ENCODE results near the gene CNGA3. TPM values are rescaled to one million over a fixed set of nuclear protein-coding genes. Genes with fewer than 3 reads are reported as not detected.

Gene CNGA3
- total and polyA plus RNA-seq, 4 experiments from 2014 or later = not detected

DNA sequence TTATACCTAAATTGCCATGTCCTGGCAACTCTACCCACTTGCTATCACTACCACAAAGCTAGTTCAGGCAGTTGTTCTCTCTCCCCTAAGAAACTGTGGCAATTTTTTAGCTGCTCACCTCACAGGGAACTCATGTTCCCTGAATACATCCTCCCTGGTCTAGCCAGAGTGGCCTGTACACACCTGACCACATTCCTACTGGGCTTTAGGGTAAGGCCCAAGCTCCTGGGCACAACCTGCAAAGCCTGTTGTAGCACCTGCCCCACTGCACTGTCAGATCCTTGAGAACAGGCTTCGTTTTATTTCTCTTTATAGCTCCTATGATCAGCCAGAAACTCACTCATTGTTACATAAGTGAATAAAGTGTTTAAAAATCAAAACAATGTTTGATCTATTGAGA, 21.5 kb downstream of the CNGA3 start:
- Histone ChIP-seq H3K36me3 (ENCODE audit: insufficient read depth, low read length) (no peaks in the 10 kb centered on the region), H3K4me3 (ENCODE audit: low read length in 2 of 2) (no peak overlapping the region), H3K27ac (ENCODE audit: low read depth, low read length) (no peak overlapping the region), H3K4me1 (ENCODE audit: insufficient read depth, low read length) (no peaks in the 10 kb centered on the region), H3K9me3 (ENCODE audit: control insufficient read depth in 1 of 2, low read length in 2 of 2) (no peaks in the 10 kb centered on the region), H3K27me3 (ENCODE audit: insufficient read depth, low read length) (no peaks in the 10 kb centered on the region)
- ChIA-PET POLR2A (ENCODE audit: partially characterized antibody) (no interaction called here), CTCF (ENCODE audit: partially characterized antibody) (no interaction called here)
- H3K4me1 Mint-ChIP-seq = no peaks in the 10 kb centered on the region
- H3K9me3 Mint-ChIP-seq = peaks cover 2 to 18% (median 12%) of the 10 kb centered on the region in 8 donors
- H3K4me3 Mint-ChIP-seq = no peak overlapping the region
- H3K27ac Mint-ChIP-seq = no peak overlapping the region
- intact Hi-C loops (cut with micrococcal nuclease) = no loop called here
- DNase-seq = no peak
- H3K36me3 Mint-ChIP-seq = no peaks in the 10 kb centered on the region
- peaks cover 24 to 37% of the 10 kb centered on the region in 2 donors for H3K27me3 Mint-ChIP-seq

DNA sequence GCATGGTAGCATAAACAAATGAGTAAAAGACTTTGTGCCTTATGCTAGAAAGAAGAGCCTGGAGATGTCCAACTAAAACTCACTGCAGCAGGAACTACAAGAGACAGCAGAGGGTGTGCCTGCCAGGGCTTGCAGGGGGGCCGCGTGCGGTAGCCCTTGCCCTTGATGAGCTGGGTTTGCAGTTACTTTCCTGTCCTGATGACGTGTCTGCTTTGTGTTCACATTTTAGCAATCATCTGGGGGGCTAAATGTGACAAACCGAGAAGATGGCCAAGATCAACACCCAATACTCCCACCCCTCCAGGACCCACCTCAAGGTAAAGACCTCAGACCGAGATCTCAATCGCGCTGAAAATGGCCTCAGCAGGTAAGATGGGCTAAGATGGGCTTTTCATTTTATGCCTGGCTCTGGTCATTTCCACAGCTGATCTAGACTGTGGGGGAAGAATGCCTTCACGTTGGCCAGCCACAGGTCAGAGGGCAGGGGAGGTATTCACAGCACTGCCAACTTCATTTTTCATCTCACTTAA, 23.5 kb downstream of the CNGA3 start:
- intact Hi-C loops (cut with micrococcal nuclease) = no loop called here
- no peaks in the 10 kb centered on the region for H3K27me3 ChIP-seq (ENCODE audit: insufficient read depth, low read length)
- DNase-seq = no peak
- ChIA-PET POLR2A (ENCODE audit: partially characterized antibody) (no interaction called here), CTCF (ENCODE audit: partially characterized antibody) (no interaction called here)
- peaks cover 2 to 18% (median 9%) of the 10 kb centered on the region in 8 donors for H3K9me3 Mint-ChIP-seq
- H3K27ac Mint-ChIP-seq = no peak overlapping the region
- H3K4me1 Mint-ChIP-seq = no peaks in the 10 kb centered on the region
- no peaks in the 10 kb centered on the region for H3K9me3 ChIP-seq (ENCODE audit: control insufficient read depth in 1 of 2, low read length in 2 of 2)
- no peaks in the 10 kb centered on the region for H3K36me3 Mint-ChIP-seq
- H3K4me3 Mint-ChIP-seq = no peak overlapping the region
- peaks cover 26 to 37% of the 10 kb centered on the region in 2 donors for H3K27me3 Mint-ChIP-seq
- H3K4me1 ChIP-seq (ENCODE audit: insufficient read depth, low read length) = no peaks in the 10 kb centered on the region
- no peak overlapping the region for H3K27ac ChIP-seq (ENCODE audit: low read depth, low read length)
- H3K36me3 ChIP-seq (ENCODE audit: insufficient read depth, low read length) = no peaks in the 10 kb centered on the region
- H3K4me3 ChIP-seq (ENCODE audit: low read length in 2 of 2) = no peak overlapping the region

DNA sequence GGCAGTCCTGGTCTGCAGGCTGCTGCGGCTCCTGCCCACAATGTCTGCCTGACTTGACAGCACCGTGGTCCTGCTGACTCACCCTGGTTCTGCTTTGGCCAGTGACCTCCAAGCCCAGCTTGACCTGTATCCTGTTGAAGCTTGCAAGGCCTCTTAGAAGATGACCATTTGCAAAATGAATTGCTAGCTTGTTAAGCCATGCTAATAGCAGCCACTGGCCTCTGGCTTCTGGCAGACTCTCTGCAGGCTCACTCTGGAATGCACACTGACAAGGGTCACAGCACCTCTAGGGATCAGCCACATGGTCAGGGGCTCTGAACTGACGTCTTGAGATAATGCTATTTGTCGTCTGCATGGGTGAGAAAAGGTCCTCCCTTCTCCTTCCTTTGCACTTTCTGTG, 25.9 kb downstream of the CNGA3 start:
- Histone ChIP-seq H3K9me3 (ENCODE audit: control insufficient read depth in 1 of 2, low read length in 2 of 2) (no peaks in the 10 kb centered on the region), H3K36me3 (ENCODE audit: insufficient read depth, low read length) (no peaks in the 10 kb centered on the region), H3K27me3 (ENCODE audit: insufficient read depth, low read length) (no peaks in the 10 kb centered on the region), H3K27ac (ENCODE audit: low read depth, low read length) (no peak overlapping the region), H3K4me3 (ENCODE audit: low read length in 2 of 2) (no peak overlapping the region), H3K4me1 (ENCODE audit: insufficient read depth, low read length) (no peaks in the 10 kb centered on the region)
- H3K27ac Mint-ChIP-seq = no peak overlapping the region
- H3K36me3 Mint-ChIP-seq = no peaks in the 10 kb centered on the region
- intact Hi-C loops (cut with micrococcal nuclease) = no loop called here
- DNase-seq = no peak
- ChIA-PET POLR2A (ENCODE audit: partially characterized antibody) (no interaction called here), CTCF (ENCODE audit: partially characterized antibody) (no interaction called here)
- H3K4me3 Mint-ChIP-seq = no peak overlapping the region
- H3K27me3 Mint-ChIP-seq = peaks cover 24 to 31% of the 10 kb centered on the region in 2 donors
- no peaks in the 10 kb centered on the region for H3K4me1 Mint-ChIP-seq
- peaks cover 0 to 18% (median 9%) of the 10 kb centered on the region in 8 donors for H3K9me3 Mint-ChIP-seq

DNA sequence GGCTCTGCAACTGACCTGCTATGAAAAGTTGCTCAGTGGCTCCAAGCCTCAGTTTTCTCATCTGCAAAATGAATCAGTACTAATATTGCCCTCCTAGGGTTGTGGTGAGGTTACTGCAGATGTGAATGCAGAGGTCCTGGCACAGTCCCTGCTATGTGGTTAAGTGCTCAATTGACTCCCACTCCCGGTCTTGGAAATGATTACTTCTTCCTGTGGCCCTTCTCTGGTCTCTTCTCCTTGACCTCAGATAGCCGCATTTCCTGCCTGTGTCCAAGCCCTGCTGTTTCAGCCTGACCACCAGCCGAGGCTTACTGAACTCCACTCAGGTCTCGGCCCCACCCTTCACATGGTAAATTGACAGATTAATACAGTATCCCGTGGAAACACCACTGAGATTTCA, 26.3 kb downstream of the CNGA3 start:
- H3K36me3 Mint-ChIP-seq = no peaks in the 10 kb centered on the region
- no peak overlapping the region for H3K27ac ChIP-seq (ENCODE audit: low read depth, low read length)
- peaks cover 21 to 30% of the 10 kb centered on the region in 2 donors for H3K27me3 Mint-ChIP-seq
- CTCF ChIA-PET (ENCODE audit: partially characterized antibody) = no interaction called here
- no peaks in the 10 kb centered on the region for H3K27me3 ChIP-seq (ENCODE audit: insufficient read depth, low read length)
- H3K9me3 Mint-ChIP-seq = peaks cover 0 to 16% (median 9%) of the 10 kb centered on the region in 8 donors
- intact Hi-C loops (cut with micrococcal nuclease) = no loop called here
- H3K4me1 Mint-ChIP-seq = no peaks in the 10 kb centered on the region
- no peak for DNase-seq
- no peak overlapping the region for H3K4me3 Mint-ChIP-seq
- H3K4me3 ChIP-seq (ENCODE audit: low read length in 2 of 2) = no peak overlapping the region
- H3K4me1 ChIP-seq (ENCODE audit: insufficient read depth, low read length) = no peaks in the 10 kb centered on the region
- peak overlapping the region in 1 of 7 donors; percentile 37 for H3K27ac Mint-ChIP-seq
- H3K9me3 ChIP-seq (ENCODE audit: control insufficient read depth in 1 of 2, low read length in 2 of 2) = no peaks in the 10 kb centered on the region
- POLR2A ChIA-PET (ENCODE audit: partially characterized antibody) = no interaction called here
- H3K36me3 ChIP-seq (ENCODE audit: insufficient read depth, low read length) = no peaks in the 10 kb centered on the region

DNA sequence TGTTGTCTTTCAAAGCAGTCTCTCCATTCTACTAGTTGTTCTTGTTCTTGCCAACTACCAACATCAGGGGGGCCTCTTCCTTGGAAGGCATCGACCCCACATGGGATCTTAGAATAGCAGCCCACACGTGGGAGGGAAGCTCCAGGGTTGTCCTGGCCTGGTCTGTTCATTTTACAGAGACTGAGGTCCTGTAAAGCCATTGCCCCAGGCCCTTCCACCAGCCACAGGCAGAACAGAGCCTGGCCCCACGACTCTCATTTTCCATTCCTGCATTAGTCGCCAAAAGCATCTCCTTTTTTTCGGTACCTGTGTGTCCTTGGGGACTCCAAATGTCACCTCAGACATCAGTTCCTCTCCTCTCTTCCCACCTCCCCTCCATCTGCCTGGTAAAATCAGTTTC, 28.0 kb downstream of the CNGA3 start:
- DNase-seq = no peak
- Mint-ChIP-seq H3K27me3 (peaks cover 11 to 22% of the 10 kb centered on the region in 2 donors), H3K27ac (no peak overlapping the region), H3K4me3 (no peak overlapping the region), H3K9me3 (peaks cover 0 to 3% (median under 1%) of the 10 kb centered on the region in 8 donors), H3K4me1 (no peaks in the 10 kb centered on the region), H3K36me3 (no peaks in the 10 kb centered on the region)
- Histone ChIP-seq H3K4me3 (ENCODE audit: low read length in 2 of 2) (no peak overlapping the region), H3K9me3 (ENCODE audit: control insufficient read depth in 1 of 2, low read length in 2 of 2) (no peaks in the 10 kb centered on the region), H3K4me1 (ENCODE audit: insufficient read depth, low read length) (no peaks in the 10 kb centered on the region), H3K36me3 (ENCODE audit: insufficient read depth, low read length) (no peaks in the 10 kb centered on the region), H3K27me3 (ENCODE audit: insufficient read depth, low read length) (no peaks in the 10 kb centered on the region), H3K27ac (ENCODE audit: low read depth, low read length) (no peak overlapping the region)
- intact Hi-C loops (cut with micrococcal nuclease) = no loop called here
- ChIA-PET CTCF (ENCODE audit: partially characterized antibody) (interaction anchor here (1.1 kb wide), 1 partner anchor 11 kb away, joined by 3 read pairs; no protein-coding TSS in a partner anchor), POLR2A (ENCODE audit: partially characterized antibody) (no interaction called here)

DNA sequence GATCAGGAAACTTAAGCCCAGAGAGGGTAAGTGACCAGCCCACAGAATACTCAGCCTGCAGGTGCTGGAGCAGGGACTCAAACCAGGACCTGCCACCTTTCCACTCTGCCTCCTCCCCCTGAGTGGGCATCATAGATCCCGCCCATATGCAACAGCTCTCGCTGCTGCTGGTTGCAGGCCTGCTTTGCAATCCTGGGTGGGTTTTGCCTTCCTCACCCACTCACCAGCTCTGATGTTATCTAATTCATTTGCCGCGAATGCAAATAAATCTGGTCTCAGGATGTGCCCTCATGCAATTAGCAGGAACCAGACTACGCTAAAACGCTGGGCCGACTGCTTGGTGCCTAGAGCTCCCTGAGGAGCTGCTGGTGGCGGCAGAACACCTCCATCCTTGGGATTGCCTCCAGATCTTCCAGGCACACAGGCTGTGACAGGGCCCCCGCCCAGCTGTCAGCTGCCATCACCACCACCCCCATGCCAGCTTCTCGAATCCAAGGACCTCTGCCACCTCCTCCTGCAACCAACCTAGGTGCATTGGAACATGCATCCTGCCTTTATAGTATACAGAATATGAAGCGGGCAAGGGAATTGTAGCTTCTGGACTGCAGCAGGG, 28.8 kb downstream of the CNGA3 start:
- Mint-ChIP-seq H3K27ac (no peak overlapping the region), H3K9me3 (no peaks in the 10 kb centered on the region), H3K27me3 (peaks cover 11 to 20% of the 10 kb centered on the region in 2 donors), H3K4me1 (no peaks in the 10 kb centered on the region), H3K36me3 (no peaks in the 10 kb centered on the region), H3K4me3 (no peak overlapping the region)
- no peaks in the 10 kb centered on the region for H3K9me3 ChIP-seq (ENCODE audit: control insufficient read depth in 1 of 2, low read length in 2 of 2)
- POLR2A ChIA-PET (ENCODE audit: partially characterized antibody) = no interaction called here
- H3K27me3 ChIP-seq (ENCODE audit: insufficient read depth, low read length) = no peaks in the 10 kb centered on the region
- intact Hi-C loops (cut with micrococcal nuclease) = no loop called here
- no peak overlapping the region for H3K27ac ChIP-seq (ENCODE audit: low read depth, low read length)
- no peaks in the 10 kb centered on the region for H3K36me3 ChIP-seq (ENCODE audit: insufficient read depth, low read length)
- H3K4me3 ChIP-seq (ENCODE audit: low read length in 2 of 2) = no peak overlapping the region
- DNase-seq = no peak
- no peaks in the 10 kb centered on the region for H3K4me1 ChIP-seq (ENCODE audit: insufficient read depth, low read length)
- CTCF ChIA-PET (ENCODE audit: partially characterized antibody) = interaction anchor here (1.1 kb wide), 1 partner anchor 10 kb away, joined by 3 read pairs; no protein-coding TSS in a partner anchor

DNA sequence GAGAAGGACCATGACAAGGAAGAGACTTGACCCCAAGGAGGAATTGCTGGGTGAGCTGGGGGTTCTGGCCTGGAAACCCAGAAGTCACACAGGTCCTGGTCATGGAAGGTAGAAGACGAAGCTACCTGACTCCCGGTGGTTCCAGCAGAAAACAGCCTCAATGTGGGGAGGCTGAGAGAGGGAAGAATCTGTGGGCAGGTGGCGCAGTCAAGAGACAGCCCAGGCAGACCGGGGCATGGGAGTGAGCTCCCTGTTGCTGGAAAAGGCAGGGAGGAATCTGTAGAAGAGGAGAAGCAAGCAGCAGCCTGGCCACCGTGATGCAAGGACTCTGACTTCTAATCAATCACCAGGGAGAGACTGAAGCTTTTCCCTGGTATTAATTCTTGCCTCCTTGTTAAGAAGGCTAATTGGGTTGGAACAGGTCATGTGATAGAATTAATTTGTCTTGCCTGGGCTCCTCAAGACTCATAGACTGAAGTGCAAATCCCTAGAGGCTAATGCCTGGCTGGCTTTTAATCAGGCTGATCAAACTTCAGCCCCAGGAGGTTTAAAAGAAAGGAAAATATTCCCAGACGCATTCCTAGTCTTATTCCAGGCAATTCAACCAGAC, 30.1 kb downstream of the CNGA3 start:
- H3K27me3 Mint-ChIP-seq = peaks cover 11 to 17% of the 10 kb centered on the region in 2 donors

More for the DNA sequence above, 30.1 kb downstream of the CNGA3 start:
- intact Hi-C loops (cut with micrococcal nuclease) = no loop called here
- Histone ChIP-seq H3K4me1 (ENCODE audit: insufficient read depth, low read length) (no peaks in the 10 kb centered on the region), H3K27ac (ENCODE audit: low read depth, low read length) (no peak overlapping the region), H3K36me3 (ENCODE audit: insufficient read depth, low read length) (no peaks in the 10 kb centered on the region), H3K27me3 (ENCODE audit: insufficient read depth, low read length) (no peaks in the 10 kb centered on the region), H3K9me3 (ENCODE audit: control insufficient read depth in 1 of 2, low read length in 2 of 2) (no peaks in the 10 kb centered on the region), H3K4me3 (ENCODE audit: low read length in 2 of 2) (no peak overlapping the region)
- Mint-ChIP-seq H3K9me3 (no peaks in the 10 kb centered on the region), H3K27ac (peak overlapping the region in 1 of 7 donors; percentile 30), H3K36me3 (no peaks in the 10 kb centered on the region), H3K4me3 (no peak overlapping the region), H3K4me1 (no peaks in the 10 kb centered on the region)
- ChIA-PET POLR2A (ENCODE audit: partially characterized antibody) (no interaction called here), CTCF (ENCODE audit: partially characterized antibody) (interaction anchor here (1.0 kb wide), 1 partner anchor 570 kb away, joined by 4 read pairs; no protein-coding TSS in a partner anchor)
- no peak for DNase-seq
